HG03159 (cell line): ENCODE measurements around the gene PLCB1.
"Not testable (repeated sequence)": the region's sequence is repeated elsewhere in the genome, so short reads cannot be mapped to it uniquely, and the experiment has no call there.

Experiments
- ATAC-seq: cut with Tn5 transposase; IDR thresholded peaks from one replicate; pipeline ENCODE4 v1.9.1; 2021; ENCODE audit warnings: mild to moderate bottlenecking, moderate library complexity; ENCODE audit not compliant: unreplicated experiment

Gene PLCB1

GRCh38 chr20:8131598-8132483 lies at the start of gene PLCB1:
TSS of gene PLCB1 (plus strand) at chr20:8132266. CDS start at chr20:8132652, 386 bp downstream.
- ATAC-seq: peak; percentile 82

DNA sequence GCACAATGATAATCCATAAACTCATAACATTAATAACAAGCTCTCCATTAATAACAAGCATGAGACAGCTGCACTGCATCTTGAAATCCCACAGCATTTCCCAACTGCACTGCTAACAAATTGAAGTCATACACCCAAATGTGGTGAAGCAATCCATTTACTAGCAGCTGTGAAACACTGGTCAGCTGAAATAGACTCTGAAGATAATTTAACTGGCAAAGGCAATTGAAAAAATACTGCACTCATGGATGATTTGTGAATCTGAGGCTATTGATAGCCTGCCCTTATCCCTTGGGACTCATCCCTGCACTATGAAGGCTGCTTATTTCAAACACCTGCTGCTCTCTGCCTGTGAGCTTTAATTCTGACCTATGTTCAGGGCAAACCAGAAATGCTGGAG lies 49.1 kb upstream of the PLCB1 start:
- ATAC-seq: no peak

DNA sequence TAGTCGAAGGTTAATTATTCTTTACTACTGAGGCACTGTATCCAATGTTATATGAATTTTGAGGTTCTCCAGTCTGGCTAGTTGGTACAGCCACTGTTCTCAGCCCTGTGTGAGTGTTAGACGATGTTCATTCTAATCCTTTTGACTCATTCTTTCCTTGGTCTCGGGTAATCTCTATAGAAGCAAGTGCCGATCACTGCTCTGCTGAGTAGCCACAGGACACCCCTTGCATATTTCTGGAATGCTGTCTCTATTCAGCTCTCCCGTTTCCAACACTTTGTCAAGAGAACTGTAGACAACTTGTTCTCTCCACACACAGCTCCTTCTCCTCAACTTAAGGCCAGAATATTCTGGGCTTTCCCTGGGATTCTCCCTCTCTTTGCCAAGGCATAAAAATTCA lies 42.4 kb upstream of the PLCB1 start:
- ATAC-seq: no peak

GRCh38 chr20:8094415-8094818 lies 37.6 kb upstream of the PLCB1 start:
- no peak for ATAC-seq

GRCh38 chr20:8094850-8095249 lies 37.2 kb upstream of the PLCB1 start:
- no peak for ATAC-seq

- ATAC-seq: no peak
These were observed 36.2 kb upstream of the PLCB1 start for GRCh38 chr20:8095648-8096572.

GRCh38 chr20:8097307-8097706 lies 34.8 kb upstream of the PLCB1 start:
- no peak for ATAC-seq

DNA sequence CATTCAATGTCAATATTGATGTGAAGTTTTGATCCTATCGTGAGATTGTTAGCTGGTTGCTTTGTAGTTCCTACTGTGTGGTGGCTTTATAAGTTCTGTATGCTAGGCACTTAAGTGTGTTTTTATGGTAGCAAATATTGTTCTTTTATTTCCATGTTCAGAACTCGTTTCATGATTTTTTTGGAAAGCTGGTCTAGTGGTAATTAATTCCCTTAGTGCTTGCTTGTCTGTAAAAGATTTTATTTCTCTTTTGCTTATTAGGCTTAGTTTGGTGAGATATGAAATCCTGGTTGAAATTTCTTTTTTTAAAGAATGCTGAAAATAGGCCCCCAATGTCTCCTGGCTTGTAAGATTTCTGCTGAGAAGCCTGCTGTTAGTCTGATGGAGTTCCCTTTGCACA lies 27.8 kb upstream of the PLCB1 start:
- no peak for ATAC-seq

DNA sequence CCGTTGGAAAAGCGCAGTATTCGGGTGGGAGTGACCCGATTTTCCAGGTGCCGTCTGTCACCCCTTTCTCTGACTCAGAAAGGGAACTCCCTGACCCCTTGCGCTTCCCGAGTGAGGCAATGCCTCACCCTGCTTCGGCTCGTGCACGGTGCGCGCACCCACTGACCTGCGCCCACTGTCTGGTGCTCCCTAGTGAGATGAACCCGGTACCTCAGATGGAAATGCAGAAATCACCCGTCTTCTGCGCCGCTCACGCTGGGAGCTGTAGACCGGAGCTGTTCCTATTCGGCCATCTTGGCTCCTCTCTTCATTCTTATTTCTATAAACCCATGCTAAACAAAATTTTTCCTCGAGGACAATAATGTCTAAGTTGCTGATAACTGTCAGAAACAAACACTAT lies 17.5 kb upstream of the PLCB1 start:
- not testable (repeated sequence) for ATAC-seq

DNA sequence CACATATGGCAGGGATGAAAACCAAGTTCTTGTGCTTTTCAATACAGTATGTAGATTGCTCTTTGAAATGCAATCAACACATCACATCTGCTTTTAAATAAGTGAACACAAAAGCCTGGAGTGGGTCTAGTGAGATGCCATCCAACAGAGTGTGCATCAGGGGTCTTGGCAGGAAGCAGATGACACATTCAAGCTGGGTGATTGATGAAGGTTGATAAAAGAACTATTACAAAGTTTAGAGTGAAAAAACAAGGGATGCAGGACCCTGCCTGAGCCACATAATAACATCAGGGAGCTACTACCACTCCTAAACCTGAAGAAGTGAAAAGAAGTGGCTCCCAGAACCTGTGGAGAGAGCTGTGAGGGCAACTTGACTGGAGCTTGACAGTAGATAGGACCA lies 16.6 kb upstream of the PLCB1 start:
- ATAC-seq: no peak

DNA sequence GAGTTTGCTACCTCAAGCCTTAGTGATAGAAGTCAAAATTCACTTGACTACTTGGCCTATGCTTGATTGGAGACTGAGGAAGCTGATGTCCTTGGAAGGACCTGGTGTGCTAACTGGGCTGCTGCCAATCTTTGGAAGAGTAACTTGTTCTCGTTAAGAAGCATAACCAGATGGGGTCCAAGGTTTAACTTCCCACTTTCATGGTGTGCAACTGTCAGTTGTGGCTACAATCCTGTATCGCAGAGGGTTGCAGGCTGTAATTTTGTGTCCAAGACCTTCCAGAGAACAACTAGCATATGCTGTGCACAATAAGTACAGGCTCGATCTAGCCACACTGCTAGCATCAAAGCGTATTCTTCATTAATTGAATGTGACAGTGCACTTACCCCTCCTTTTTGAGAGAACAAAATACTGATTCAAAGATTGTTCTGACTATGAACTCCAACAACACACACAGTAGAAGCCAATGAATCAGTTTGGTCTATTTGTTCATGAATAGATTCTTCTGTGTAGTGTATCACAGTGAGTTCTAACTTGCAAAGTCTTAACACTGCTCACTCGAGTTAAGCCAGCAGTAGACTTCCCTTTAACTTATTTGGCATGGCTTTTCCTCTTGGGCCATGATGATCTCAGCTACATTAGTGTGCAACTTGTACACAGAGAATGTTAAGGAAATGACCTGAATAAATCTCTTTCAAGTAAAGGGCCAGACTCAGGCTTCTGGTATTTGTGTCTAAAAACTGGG lies 15.8 kb upstream of the PLCB1 start:
- ATAC-seq: no peak

GRCh38 chr20:8117636-8118035 lies 14.4 kb upstream of the PLCB1 start:
- no peak for ATAC-seq

GRCh38 chr20:8118039-8118438 lies 14.0 kb upstream of the PLCB1 start:
- no peak for ATAC-seq

- ATAC-seq: no peak
These were observed 13.3 kb upstream of the PLCB1 start for GRCh38 chr20:8118760-8119159.

DNA sequence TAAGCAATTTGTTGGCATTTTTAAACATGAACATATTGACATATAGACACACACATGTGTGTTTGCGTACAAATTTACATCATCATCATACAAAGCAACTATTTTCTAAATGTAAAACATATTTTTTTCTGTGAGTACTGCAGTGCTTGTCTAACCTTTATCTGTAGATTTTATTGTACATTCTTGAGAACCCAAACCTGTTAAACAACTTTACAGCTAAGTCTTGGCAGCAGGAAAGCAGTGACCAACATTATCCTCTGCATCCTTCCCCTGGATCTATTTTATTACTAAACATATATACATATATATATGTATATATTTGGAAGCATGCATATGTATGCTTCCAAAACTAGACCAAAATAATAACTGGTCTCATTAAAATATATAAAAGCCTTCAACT lies 10.4 kb upstream of the PLCB1 start:
- no peak for ATAC-seq

DNA sequence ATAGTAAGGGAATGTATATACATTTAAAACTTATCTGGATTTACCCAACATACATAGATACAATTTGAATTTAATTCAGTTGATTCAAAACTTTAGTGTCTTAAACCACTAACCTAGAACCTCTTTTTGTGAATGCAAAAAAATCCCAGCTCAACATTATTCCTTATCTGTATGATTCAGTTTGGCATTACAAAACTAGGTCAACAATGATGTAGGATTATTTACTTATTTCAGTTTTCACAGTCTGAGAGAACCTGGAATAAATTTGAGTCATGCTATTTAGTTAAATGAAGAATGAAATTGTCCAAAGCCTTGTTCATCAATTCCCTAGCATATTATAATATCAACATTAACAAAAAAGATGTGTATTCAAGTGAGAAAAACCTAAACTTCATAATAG lies 7.4 kb upstream of the PLCB1 start:
- no peak for ATAC-seq

DNA sequence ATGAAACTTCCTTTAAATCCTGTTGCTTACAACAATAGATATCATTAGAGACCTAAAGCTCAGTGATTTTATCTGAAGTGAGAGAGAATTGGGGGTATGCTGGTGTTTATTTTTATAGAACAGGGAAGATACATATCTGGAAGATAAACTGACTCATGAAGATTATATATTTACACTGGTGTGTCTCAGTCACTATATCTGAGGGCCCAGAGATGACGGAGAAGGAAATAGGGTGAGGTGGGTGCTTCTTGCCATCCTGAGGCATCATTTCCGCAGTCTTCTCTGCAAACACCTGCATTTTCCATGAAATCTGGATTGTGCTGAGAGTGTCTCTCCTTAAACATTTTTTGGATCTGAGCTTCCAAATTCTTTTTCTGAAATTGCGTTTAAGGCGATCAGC lies 5.9 kb upstream of the PLCB1 start:
- no peak for ATAC-seq

GRCh38 chr20:8126841-8127378 lies 5.2 kb upstream of the PLCB1 start:
- no peak for ATAC-seq

- ATAC-seq: peak; percentile 63
These were observed 4.4 kb upstream of the PLCB1 start for GRCh38 chr20:8127553-8128255.
